K562 (cell line): Measurements from ENCODE around the gene TBC1D9. TPM values are rescaled to one million over a fixed set of nuclear protein-coding genes. Genes with fewer than 3 reads are reported as not detected.

ENCODE experiments used
- ATAC-seq: fragments of 200-7000 bp; cut with Tn5 transposase; 3 replicates; pipeline ENCODE4 v1.9.1; 2020; ENCODE audit warnings: moderate library complexity
- Bru-seq: library from RNA; stranded (reverse); fragments of 400-500 nt; gene quantifications from one replicate; lab custom pipeline; 2021; lab: Mats Ljungman, UMichigan
- BruChase-seq, 2 experiments: library from RNA; stranded (reverse); fragments of 400-500 nt; gene quantifications; one replicate each; lab custom pipeline; 2021; lab: Mats Ljungman, UMichigan
- BruUV-seq: library from RNA; stranded (reverse); fragments of 400-500 nt; replicated peaks from 2 replicates; lab custom pipeline; 2021; lab: Mats Ljungman, UMichigan
- CTCF ChIA-PET: fragments of 300-600 bp; formaldehyde crosslinking; extraction: SDS; loops from one replicate; lab custom pipeline; 2021; ENCODE audit warnings: low intra/inter-chr PET ratio; lab: Yijun Ruan, JAX
- POLR2A ChIA-PET: fragments of 300-600, 350-650 bp; sonication (Branson Sonifier 250); formaldehyde crosslinking; extraction: SDS; loops from one replicate; lab custom pipeline; 2021; ENCODE audit warnings: antibody characterized with exemption, inconsistent platforms; lab: Yijun Ruan, JAX
- DNase-seq, 4 experiments: peaks; one replicate each; pipeline versions ENCODE4 v3.0.0 to v3.0.0-alpha.2; 2011 to 2018; ENCODE audit warnings: low spot score in 3 of 4, mixed read lengths in 3 of 4; ENCODE audit errors: extremely low read depth in 1 of 4
- FAIRE-seq: peaks from 2 replicates; lab custom pipeline; 2011; peaks lifted over from hg19 to GRCh38; lab: Jason Lieb, UNC
- H2AFZ ChIP-seq: 2 replicates; pipeline ENCODE4 v1.6.0; 2011; ENCODE audit warnings: low read depth, low read length, control low read depth, inconsistent platforms
- H3K27ac ChIP-seq: fragments of 200-600 bp; 3 replicates; pipeline ENCODE4 v1.8.0; 2011; ENCODE audit warnings: low read depth, mild to moderate bottlenecking, control low read depth, inconsistent platforms, low read length, moderate library complexity, mixed read lengths; ENCODE audit errors: extremely low read depth
- H3K27me3 ChIP-seq, 2 experiments: fragments of 300-600 bp in 1 of 2; 2 replicates in 1 of 2; 3 replicates in 1 of 2; pipeline versions ENCODE4 v1.6.0 to v1.8.0; 2011; ENCODE audit warnings: inconsistent platforms in 2 of 2, low read length in 2 of 2, mild to moderate bottlenecking in 1 of 2, mixed read lengths in 1 of 2, moderate library complexity in 1 of 2; ENCODE audit not compliant: control insufficient read depth in 2 of 2, insufficient read depth in 2 of 2
- H3K36me3 ChIP-seq: fragments of 300-600 bp; 3 replicates; pipeline ENCODE4 v1.8.0; 2011; ENCODE audit warnings: mild to moderate bottlenecking, low read length, inconsistent platforms; ENCODE audit not compliant: control insufficient read depth, insufficient read depth
- H3K4me1 ChIP-seq, 2 experiments: fragments of 200-600 bp in 1 of 2; replicated peaks in 1 of 2; 2 replicates in 1 of 2; 3 replicates in 1 of 2; pipeline versions ENCODE4 v1.5.1 to v1.8.0; 2011; ENCODE audit warnings: inconsistent platforms in 2 of 2, low read length in 2 of 2, mild to moderate bottlenecking in 1 of 2, mixed read lengths in 1 of 2, moderate library complexity in 1 of 2; ENCODE audit not compliant: control insufficient read depth in 2 of 2, insufficient read depth in 2 of 2
- H3K4me2 ChIP-seq: 2 replicates; pipeline ENCODE4 v1.6.1; 2011; ENCODE audit warnings: low read length, control low read depth, inconsistent platforms, mixed read lengths; ENCODE audit not compliant: insufficient read depth
- H3K4me3 ChIP-seq: fragments of 200-600 bp; sonication (generic), shearing (Covaris generic); 2 replicates; pipeline ENCODE4 v1.5.1; 2016; ENCODE audit warnings: control low read depth, inconsistent platforms
- H3K79me2 ChIP-seq: fragments of 200-600 bp; 3 replicates; pipeline ENCODE4 v1.8.0; 2011; ENCODE audit warnings: low read length, inconsistent platforms; ENCODE audit not compliant: control insufficient read depth, insufficient read depth
- H3K9ac ChIP-seq, 2 experiments: 2 replicates each; pipeline versions ENCODE4 v1.6.0 to v1.6.1; 2011; ENCODE audit warnings: low read depth in 2 of 2, low read length in 2 of 2, control low read depth in 1 of 2, inconsistent platforms in 1 of 2, mild to moderate bottlenecking in 1 of 2, mixed read lengths in 1 of 2; ENCODE audit not compliant: insufficient read depth in 1 of 2
- H3K9me1 ChIP-seq: one replicate; pipeline ENCODE4 v1.6.0; 2011; ENCODE audit warnings: inconsistent platforms, mild to moderate bottlenecking, low read length, moderate library complexity; ENCODE audit not compliant: control insufficient read depth, insufficient read depth
- H3K9me3 ChIP-seq: replicated peaks from 2 replicates; pipeline ENCODE4 v1.5.1; 2011; ENCODE audit warnings: low read depth, low read length, inconsistent platforms; ENCODE audit not compliant: control insufficient read depth, insufficient read depth
- H4K20me1 ChIP-seq: replicated peaks from 2 replicates; pipeline ENCODE4 v1.6.1; 2011; ENCODE audit warnings: low read length, inconsistent platforms, mixed read lengths; ENCODE audit not compliant: control insufficient read depth, insufficient read depth
- CBX3 ChIP-seq, 2 experiments: IDR thresholded peaks; 1 replicate in 1 of 2; 2 replicates in 1 of 2; pipeline ENCODE4 v1.6.1; 2012; ENCODE audit warnings: inconsistent platforms in 2 of 2, low read length in 2 of 2, borderline replicate concordance in 1 of 2, control low read depth in 1 of 2
- DIDO1 ChIP-seq: fragments of 450-650 bp; IDR thresholded peaks from 2 replicates; pipeline ENCODE4 v1.6.1; 2016; ENCODE audit warnings: low read depth, missing biosample characterization, missing genetic modification characterization
- FIP1L1 ChIP-seq: fragments of 200-400 bp; formaldehyde crosslinking; IDR thresholded peaks from 2 replicates; pipeline ENCODE4 v1.6.1; 2018; ENCODE audit warnings: mild to moderate bottlenecking, low read depth, low read length; ENCODE audit not compliant: poor library complexity, severe bottlenecking
- MTA1 ChIP-seq: fragments of 450-650 bp; IDR thresholded peaks from 2 replicates; pipeline ENCODE4 v1.6.1; 2017; ENCODE audit warnings: borderline replicate concordance
- PHF8 ChIP-seq: fragments of 200-600 bp; sonication (generic); IDR thresholded peaks from 2 replicates; pipeline ENCODE4 v1.6.1; 2012; ENCODE audit warnings: mixed run types, mild to moderate bottlenecking, inconsistent platforms, low read length, moderate library complexity, borderline replicate concordance
- PTBP1 ChIP-seq: fragments of 200-400 bp; formaldehyde crosslinking; IDR thresholded peaks from 2 replicates; pipeline ENCODE4 v1.6.1; 2017; ENCODE audit warnings: low read depth, low read length
- SIN3B ChIP-seq: fragments of 450-650 bp; IDR thresholded peaks from 2 replicates; pipeline ENCODE4 v1.6.1; 2017; ENCODE audit warnings: low read depth, mild to moderate bottlenecking, moderate library complexity
- WGBS: fragments of 100-300 bp; shearing (Covaris generic); methylation state at CpG from one replicate; pipeline ENCODE4 v1.1.6; 2016; ENCODE audit warnings: low coverage, mixed read lengths; ENCODE audit not compliant: insufficient coverage; ENCODE audit errors: missing lambda C conversion rate; 5-methylcytosine and 5-hydroxymethylcytosine counted together
- in situ Hi-C: fragments of 300-500 bp; cut with MboI; formaldehyde crosslinking; loops from 4 replicates; pipeline ENCODE4 v1.15.0; 2018; ENCODE audit warnings: inconsistent platforms, mixed read lengths
- intact Hi-C: fragments of 100-400 bp; cut with micrococcal nuclease; formaldehyde crosslinking; loops from 2 replicates; pipeline ENCODE4 v1.14.2; 2022
- long read RNA-seq, 3 experiments: library from polyadenylated mRNA in 2 of 3; library from RNA in 1 of 3; unstranded in 2 of 3; stranded (forward) in 1 of 3; transcript quantifications; one replicate each; pipeline ENCODE4 v2.0.0, GENCODE V29; 2019 to 2022
- polyA minus RNA-seq, 3 experiments: library from RNA; depleted of rRNA, polyadenylated mRNA; stranded (reverse); fragments of >200 nt; gene quantifications; 2 replicates each; pipeline ENCODE4 v1.2.3, GENCODE V29; 2011
- polyA plus RNA-seq, 8 experiments: library from polyadenylated mRNA; depleted of rRNA in 4 of 8; stranded (reverse) in 5 of 8; unstranded in 3 of 8; fragments of >200 nt; fragmentation: Nextera tagmentation in 2 of 8; fragmentation: Illumina TruSeq in 1 of 8; extraction: Ambion mirVana in 2 of 8; extraction: Trizol in 1 of 8; gene quantifications; 2 replicates each; pipeline versions ENCODE4 v1.2.1 to v1.2.3, GENCODE V29; 2011 to 2014; ENCODE audit warnings: inconsistent platforms in 1 of 8, missing spikeins in 1 of 8
- total RNA-seq, 7 experiments: library from RNA; depleted of rRNA in 6 of 7; stranded (reverse); fragments of >200 nt in 6 of 7; fragmentation: Illumina TruSeq in 2 of 7; extraction: Trizol in 2 of 7; gene quantifications; 2 replicates each; pipeline versions ENCODE4 v1.2.1 to v1.2.3, GENCODE V29; 2011 to 2021; ENCODE audit warnings: low replicate concordance in 1 of 7
- TF ChIP-seq, protein P1 (sequence below): fragments of 250-450 bp; sonication (Bioruptor Pico); IDR thresholded peaks from 2 replicates; pipeline ENCODE4 v1.8.0; 2021; ENCODE audit warnings: moderate library complexity, mild to moderate bottlenecking, inconsistent platforms

TBC1D9 gene
- total RNA-seq (2011; cell fraction: chromatin; rRNA removed; ENCODE audit: low replicate concordance), result not detected in 2 replicates
- total RNA-seq (2011; cell fraction: nucleolus; rRNA removed), result not detected in 2 replicates
- not detected in 2 replicates for total RNA-seq (2011; cell fraction: nucleoplasm; rRNA removed)
- total RNA-seq (2014; rRNA removed) (not detected in 2 replicates), total RNA-seq (2014; rRNA removed; fragmentation: Illumina TruSeq; extraction: Trizol) (not detected in 2 replicates), total RNA-seq (2015; rRNA removed; fragmentation: Illumina TruSeq; extraction: Trizol) (not detected in 2 replicates), total RNA-seq (2021) (0.02 and 0.13 TPM in 2 replicates), polyA plus RNA-seq (2011; rRNA removed) (not detected in 2 replicates), polyA plus RNA-seq (2014; fragmentation: Illumina TruSeq; extraction: Trizol) (not detected in 2 replicates), polyA plus RNA-seq (2014; fragmentation: Nextera tagmentation; extraction: Ambion mirVana) (not detected), polyA plus RNA-seq (2014; rRNA removed) (not detected in 2 replicates), polyA minus RNA-seq (2011; rRNA and poly(A)+ RNA removed) (not detected in 2 replicates), Bru-seq, nascent RNA (percentile 12 among the genes with signal in this experiment), BruChase-seq, experiment 1, labeled RNA remaining after a 2-hour chase (percentile 8 among the genes with signal in this experiment), BruChase-seq, experiment 2, labeled RNA remaining after a 6-hour chase (percentile 10 among the genes with signal in this experiment)
- not detected in 2 replicates for polyA plus RNA-seq (2011; cell fraction: cytosol; rRNA removed)
- not detected in 2 replicates for polyA plus RNA-seq (2011; cell fraction: nucleus; rRNA removed)
- polyA plus RNA-seq (2012), result not detected in 2 replicates
- polyA minus RNA-seq (2011; cell fraction: cytosol; rRNA and poly(A)+ RNA removed), result not detected in 2 replicates
- not detected in 2 replicates for polyA minus RNA-seq (2011; cell fraction: nucleus; rRNA and poly(A)+ RNA removed)
- long read RNA-seq, experiment 1, result 0 reads
- long read RNA-seq, experiment 2, result 0 reads
- long read RNA-seq, experiment 3, result 0 reads

DNA sequence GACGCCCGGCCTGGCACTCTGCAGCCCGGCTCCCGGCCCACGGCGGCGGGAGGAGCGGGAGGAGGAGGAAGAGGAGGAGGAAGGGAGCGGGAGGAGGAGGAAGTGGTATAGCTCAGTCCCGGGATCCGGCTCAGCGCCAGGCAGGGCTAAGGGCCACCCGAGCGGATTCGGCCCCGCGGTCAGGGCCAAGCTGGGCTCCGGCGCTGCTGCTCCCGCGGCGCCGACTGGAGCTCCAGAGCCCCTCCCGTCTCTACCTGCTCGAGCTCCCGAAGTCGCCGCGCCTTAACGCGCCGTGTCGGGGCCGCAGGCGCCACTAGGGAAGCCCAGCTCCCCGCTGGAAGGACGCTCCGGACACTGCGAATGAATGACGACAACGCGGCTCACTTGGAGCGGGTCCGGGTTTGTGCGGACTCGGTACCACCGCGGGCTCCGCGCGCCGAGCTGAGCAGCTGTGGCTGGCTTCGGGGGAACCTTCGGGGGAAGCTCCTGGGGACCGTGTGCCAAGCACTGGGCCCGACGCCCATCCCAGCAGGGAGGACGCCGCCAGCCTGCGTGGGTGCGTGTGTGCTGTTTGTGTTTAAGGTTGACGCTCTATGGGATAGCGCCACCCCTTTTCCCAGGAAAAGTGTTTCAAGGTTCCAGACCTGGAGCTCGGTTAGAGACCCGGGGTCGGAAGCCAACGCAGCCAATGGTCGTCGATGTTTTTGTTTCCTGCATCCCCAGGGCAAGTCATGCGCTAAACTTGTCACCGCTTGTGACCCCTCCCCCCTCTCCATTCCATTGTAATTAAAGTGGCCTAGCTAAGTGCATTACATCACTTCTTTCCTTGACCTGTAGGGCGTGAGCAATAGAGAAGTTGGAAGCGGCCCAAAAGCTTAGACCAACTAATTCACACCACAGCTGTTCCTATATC lies at the start of gene TBC1D9:
TSS of gene TBC1D9 (minus strand) at position 67 of the 913 bp plus-strand sequence. CDS start 340 bp downstream, outside the sequence.
- H3K4me3 ChIP-seq, result no peak within 1 kb of the TSS
- BruUV-seq, result no TSS peak
- peaks cover 0 to 24% of the 10 kb centered on the region in 2 experiments; a peak in 2 of 5 replicates for H3K27me3 ChIP-seq
- no peaks in the 10 kb centered on the region for H3K79me2 ChIP-seq
- H3K36me3 ChIP-seq, result no peaks in the 10 kb centered on the region
- 26% methylated on average over 43 of the region's 73 CpGs for WGBS
- no peaks in the 10 kb centered on the region for H4K20me1 ChIP-seq
- no peak within 1 kb of the TSS; a peak in 1 of 4 replicates for H3K9ac ChIP-seq
- ATAC-seq, result peak; percentile 42; the same call in 2 of the 3 replicates
- H3K9me3 ChIP-seq, result no peaks in the 10 kb centered on the region
- H3K27ac ChIP-seq, result no peak within 1 kb of the TSS
- in situ Hi-C loops (no loop called here), intact Hi-C loops (no loop called here)
- no peaks in the 10 kb centered on the region for H3K9me1 ChIP-seq
- H3K4me2 ChIP-seq, result no peak within 1 kb of the TSS
- CTCF ChIA-PET, result no interaction called here
- TF ChIP-seq CBX3 (IDR thresholded peaks at IDR 0.05; ENCODE audit: borderline replicate concordance in 1 of 2, low read length in 2 of 2), result no peak
- TF ChIP-seq PHF8, result no peak
- TF ChIP-seq SIN3B, result no peak
- TF ChIP-seq PTBP1, result no peak
- no peak for TF ChIP-seq MTA1
- no peak for TF ChIP-seq DIDO1 (tag)
- no peak for TF ChIP-seq FIP1L1
- TF ChIP-seq, protein P1, sequence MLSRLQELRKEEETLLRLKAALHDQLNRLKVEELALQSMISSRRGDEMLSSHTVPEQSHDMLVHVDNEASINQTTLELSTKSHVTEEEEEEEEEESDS (CRISPR knock-in tag), result no peak
- peak in 1 of 4 experiments; percentile 9 for DNase-seq
- no peak within 1 kb of the TSS for H2AFZ ChIP-seq
- peaks cover 0 to 12% of the 10 kb centered on the region in 2 experiments; a peak in 1 of 5 replicates for H3K4me1 ChIP-seq
- POLR2A ChIA-PET, result interaction anchor here (0.7 kb wide), 1 partner anchor 245 kb away, joined by 3 read pairs; no protein-coding TSS in a partner anchor
- no peak for FAIRE-seq
